ENCODE measurements around the gene MYD88. TPM values are rescaled to one million over a fixed set of nuclear protein-coding genes. Genes with fewer than 3 reads are reported as not detected.

The MYD88 gene
- total RNA-seq, 1 donor from 2014 or later, result 24.2 TPM

- Mint-ChIP-seq H3K27ac (no peak overlapping the region), H3K4me1 (ENCODE audit: low read depth) (no peaks in the 10 kb centered on the region), H3K27me3 (peaks cover 5% of the 10 kb centered on the region), H3K9me3 (ENCODE audit: low read depth) (peaks cover 4% of the 10 kb centered on the region), H3K4me3 (ENCODE audit: low read depth) (no peak overlapping the region), H3K36me3 (ENCODE audit: insufficient read depth) (no peaks in the 10 kb centered on the region)
- DNase-seq (ENCODE audit: low spot score, unreplicated experiment), result no peak
- TF ChIP-seq CTCF (IDR thresholded peaks at IDR 0.05; ENCODE audit: unreplicated experiment), result no peak
Observed at GRCh38 chr3:38110314-38111050, 28.0 kb upstream of the MYD88 start.

GRCh38 chr3:38111201-38111600 lies 27.3 kb upstream of the MYD88 start:
- H3K27ac Mint-ChIP-seq, result no peak overlapping the region
- no peak overlapping the region for H3K4me3 Mint-ChIP-seq (ENCODE audit: low read depth)
- H3K36me3 Mint-ChIP-seq (ENCODE audit: insufficient read depth), result no peaks in the 10 kb centered on the region
- H3K9me3 Mint-ChIP-seq (ENCODE audit: low read depth), result no peaks in the 10 kb centered on the region
- TF ChIP-seq CTCF (IDR thresholded peaks at IDR 0.05; ENCODE audit: unreplicated experiment), result no peak
- H3K27me3 Mint-ChIP-seq, result peaks cover 10% of the 10 kb centered on the region
- no peaks in the 10 kb centered on the region for H3K4me1 Mint-ChIP-seq (ENCODE audit: low read depth)
- DNase-seq (ENCODE audit: low spot score, unreplicated experiment), result no peak

- no peak for DNase-seq (ENCODE audit: low spot score, unreplicated experiment)
- H3K9me3 Mint-ChIP-seq (ENCODE audit: low read depth), result no peaks in the 10 kb centered on the region
- peaks cover 10% of the 10 kb centered on the region for H3K27me3 Mint-ChIP-seq
- H3K4me1 Mint-ChIP-seq (ENCODE audit: low read depth), result no peaks in the 10 kb centered on the region
- no peak for TF ChIP-seq CTCF (IDR thresholded peaks at IDR 0.05; ENCODE audit: unreplicated experiment)
- H3K36me3 Mint-ChIP-seq (ENCODE audit: insufficient read depth), result no peaks in the 10 kb centered on the region
- H3K27ac Mint-ChIP-seq, result no peak overlapping the region
- no peak overlapping the region for H3K4me3 Mint-ChIP-seq (ENCODE audit: low read depth)
Observed at GRCh38 chr3:38111696-38112377, 26.6 kb upstream of the MYD88 start.

GRCh38 chr3:38112378-38112761 lies 26.1 kb upstream of the MYD88 start:
- no peak for DNase-seq (ENCODE audit: low spot score, unreplicated experiment)
- Mint-ChIP-seq H3K27ac (no peak overlapping the region), H3K27me3 (peaks cover 10% of the 10 kb centered on the region)

More at GRCh38 chr3:38112378-38112761, 26.1 kb upstream of the MYD88 start:
- H3K4me3 Mint-ChIP-seq (ENCODE audit: low read depth), result no peak overlapping the region
- no peak for TF ChIP-seq CTCF (IDR thresholded peaks at IDR 0.05; ENCODE audit: unreplicated experiment)
- no peaks in the 10 kb centered on the region for H3K9me3 Mint-ChIP-seq (ENCODE audit: low read depth)
- H3K36me3 Mint-ChIP-seq (ENCODE audit: insufficient read depth), result no peaks in the 10 kb centered on the region
- H3K4me1 Mint-ChIP-seq (ENCODE audit: low read depth), result no peaks in the 10 kb centered on the region

All from progenitor cell of endocrine pancreas (in vitro differentiated cells).